Esophagus muscularis mucosa (tissue), 4 donors: ENCODE measurements around the gene GH2.
"Not testable (repeated sequence)": the region's sequence is repeated elsewhere in the genome, so short reads cannot be mapped to it uniquely, and the experiment has no call there.

Experiments used
- CTCF ChIP-seq, 3 experiments: fragments of 200-600 bp in 2 of 3; fragments of 450-650 bp in 1 of 3; sonication (generic) in 2 of 3; IDR thresholded peaks; one replicate each; pipeline ENCODE4 v1.5.1; 2017 to 2019; ENCODE audit warnings: antibody characterized with exemption in 3 of 3, mild to moderate bottlenecking in 2 of 3, moderate library complexity in 1 of 3
- EP300 ChIP-seq: sonication (generic); formaldehyde crosslinking; IDR thresholded peaks from one replicate; pipeline ENCODE4 v1.6.1; 2017; ENCODE audit warnings: antibody characterized with exemption
- POLR2A ChIP-seq: fragments of 450-650 bp; IDR thresholded peaks from one replicate; pipeline ENCODE4 v1.6.1; 2017; ENCODE audit warnings: antibody characterized with exemption, moderate library complexity, mild to moderate bottlenecking, low read depth
- POLR2AphosphoS5 ChIP-seq, 2 donors: sonication (generic); formaldehyde crosslinking; IDR thresholded peaks; one replicate each; pipeline ENCODE4 v1.6.1; 2017; ENCODE audit warnings: antibody characterized with exemption in 2 of 2

GRCh38 chr17:63917206-63917605 lies 35.5 kb upstream of the GH2 start:
- TF ChIP-seq CTCF (IDR thresholded peaks at IDR 0.05); POLR2A; POLR2AphosphoS5 (IDR thresholded peaks at IDR 0.05); EP300: not testable (repeated sequence)
